SKM-1 treated with dmso at 0.1 percent for 144 hours (cell line): ENCODE measurements around the gene LARGE2.

Experiments
- DNase-seq: peaks from one replicate; lab custom pipeline; 2025; ENCODE audit not compliant: unreplicated experiment; lab: John Stamatoyannopoulos, UW

The LARGE2 gene

DNA sequence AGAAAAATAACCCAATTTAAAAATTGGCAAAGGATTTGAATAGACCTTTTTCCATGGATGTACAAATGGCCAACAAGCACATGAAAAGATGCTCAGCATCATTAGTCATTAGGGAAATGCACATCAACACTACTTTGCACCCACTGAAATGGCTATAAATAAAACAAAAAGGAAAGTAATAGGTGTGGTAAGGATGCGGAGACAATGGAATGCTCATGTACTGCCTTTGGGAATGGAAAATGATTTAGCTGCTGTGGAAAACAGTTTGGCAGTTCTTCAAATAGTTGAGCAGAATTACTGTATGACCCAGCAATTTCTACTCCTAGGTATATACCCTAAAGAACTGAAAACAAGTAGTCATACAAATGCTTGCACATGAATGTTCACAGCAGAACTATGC is 37.4 kb downstream of the LARGE2 start:
- no peak for DNase-seq

DNA sequence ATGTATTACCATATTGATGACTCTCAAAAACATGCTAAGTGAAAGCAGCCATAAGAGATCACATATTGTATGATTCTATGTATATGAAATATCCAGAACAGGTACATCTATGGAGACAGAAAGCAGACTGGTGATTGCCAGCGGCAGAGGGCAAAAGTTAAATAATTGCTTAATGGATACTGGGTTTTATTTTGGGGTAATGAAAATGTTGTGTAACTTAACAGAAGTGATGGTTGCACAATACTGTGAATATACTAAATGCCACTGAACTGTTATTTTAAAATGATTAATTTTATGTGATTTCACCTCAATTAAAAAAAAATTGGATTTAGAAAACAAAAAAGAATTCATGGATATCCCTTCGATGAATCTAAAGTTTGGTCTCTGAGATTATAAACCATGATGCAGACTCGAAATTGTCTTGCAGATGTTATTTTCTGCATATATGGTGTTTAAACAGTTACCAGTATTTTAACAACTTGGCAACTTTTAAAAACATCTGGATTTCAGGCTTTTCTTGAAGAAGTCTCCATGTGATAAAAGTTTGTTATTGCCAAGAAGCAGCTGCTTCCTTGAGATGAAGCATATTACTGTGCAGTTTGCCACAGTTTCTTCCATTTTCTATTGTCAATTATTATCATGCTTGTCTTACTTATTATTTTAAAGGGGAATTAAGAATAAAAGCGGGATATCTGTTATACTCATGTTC is 38.1 kb downstream of the LARGE2 start:
- no peak for DNase-seq

DNA sequence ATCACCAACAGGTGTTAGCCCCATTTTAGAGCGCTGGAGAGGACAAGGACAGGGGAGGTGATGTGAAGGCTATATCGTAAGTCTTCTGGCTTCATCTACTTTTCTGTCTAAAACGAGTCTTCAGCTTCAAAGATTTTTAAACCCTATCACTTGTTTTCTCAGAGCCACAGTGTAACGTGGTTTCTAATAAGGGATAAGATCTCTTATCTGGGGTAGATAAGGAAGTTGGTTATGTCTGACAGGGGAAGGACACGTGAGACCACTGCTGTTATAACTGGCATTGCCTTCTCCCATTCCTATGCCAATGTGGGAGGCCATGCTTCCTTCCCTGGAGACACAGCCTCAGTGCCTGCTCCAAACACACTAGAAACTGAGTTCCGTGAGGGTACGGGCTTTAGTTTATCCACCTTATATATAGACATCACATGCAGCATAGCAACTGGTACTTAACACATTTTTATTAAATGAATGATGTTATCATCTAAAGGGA is 39.3 kb downstream of the LARGE2 start:
- no peak for DNase-seq

DNA sequence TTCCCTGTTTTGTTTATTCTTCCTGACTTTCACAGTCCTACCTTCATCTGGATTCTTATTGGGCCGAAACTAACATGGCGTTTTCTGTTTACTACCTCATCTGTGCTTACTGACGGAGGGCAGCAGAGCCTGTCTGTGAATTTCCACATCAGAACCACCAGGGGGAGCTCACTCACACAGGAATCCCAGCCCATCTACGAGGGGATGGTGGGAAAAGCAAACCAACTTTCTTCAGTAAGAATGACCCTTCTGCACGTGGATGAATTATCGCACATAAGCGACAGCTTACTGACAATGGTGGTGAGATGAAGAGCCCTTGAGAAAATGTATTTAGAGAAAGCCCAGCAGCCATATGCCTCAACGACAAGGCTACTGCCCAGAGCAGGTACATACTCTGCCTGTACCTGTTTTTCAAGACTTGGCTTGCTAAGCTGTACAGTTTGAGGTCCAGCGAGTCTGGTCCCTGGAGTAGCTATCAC is 42.5 kb downstream of the LARGE2 start:
- peak; percentile 40 for DNase-seq

DNA sequence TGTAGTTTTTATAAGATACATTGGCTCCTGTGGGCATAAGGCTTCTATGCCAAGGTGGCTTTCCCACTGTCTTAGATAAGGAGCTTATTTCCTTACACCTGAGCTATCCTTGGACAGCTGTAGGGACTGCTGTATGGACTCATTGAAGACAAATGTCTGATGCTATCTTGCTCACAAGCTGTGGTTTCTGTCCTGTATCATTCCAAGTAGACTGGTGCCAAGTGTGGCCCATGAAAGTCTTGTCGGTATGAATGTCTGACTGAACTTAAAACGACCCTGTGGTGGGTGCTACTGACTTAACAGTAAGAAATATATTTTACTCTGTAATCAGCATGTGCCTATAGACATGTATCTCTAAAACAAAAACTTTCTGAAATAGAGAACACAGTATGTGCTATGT is 45.0 kb downstream of the LARGE2 start:
- no peak for DNase-seq

DNA sequence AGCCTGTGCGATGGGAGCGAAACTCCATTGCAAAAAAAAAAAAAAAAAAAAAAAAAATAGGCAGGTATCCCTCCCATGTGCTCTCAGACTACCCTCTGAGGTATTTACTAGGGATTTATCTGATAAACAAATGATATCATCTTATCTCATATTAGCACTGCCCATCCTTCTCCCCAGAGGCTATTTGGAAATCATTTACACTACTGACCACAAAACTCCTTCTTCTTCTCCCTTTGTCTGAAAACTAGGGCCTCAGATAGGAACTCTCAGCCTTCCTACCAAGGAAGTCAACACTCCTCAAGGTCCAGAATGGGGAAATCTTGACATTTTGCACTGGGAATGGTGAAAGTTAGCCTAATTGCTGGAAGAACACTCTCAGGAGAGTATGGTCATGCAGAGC is 46.4 kb downstream of the LARGE2 start:
- no peak for DNase-seq

DNA sequence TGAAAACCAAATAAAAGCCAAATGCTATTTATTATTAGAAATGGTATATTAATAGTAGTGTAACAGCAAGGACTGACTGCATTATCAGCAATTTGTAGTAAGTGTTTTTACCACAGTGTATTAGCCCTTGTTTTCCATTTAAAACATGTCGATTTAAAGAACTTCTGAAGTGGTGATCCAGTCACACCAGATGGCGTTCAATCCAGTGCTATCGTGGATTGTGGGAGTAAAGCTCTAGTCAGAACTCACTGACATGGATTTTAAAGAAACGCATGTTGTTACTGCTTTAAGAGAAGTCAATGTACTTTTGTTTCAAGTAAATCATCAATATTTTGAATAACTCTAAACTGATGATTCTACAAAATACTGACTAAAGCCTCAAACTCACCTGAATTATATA is 51.1 kb downstream of the LARGE2 start:
- DNase-seq, result no peak

DNA sequence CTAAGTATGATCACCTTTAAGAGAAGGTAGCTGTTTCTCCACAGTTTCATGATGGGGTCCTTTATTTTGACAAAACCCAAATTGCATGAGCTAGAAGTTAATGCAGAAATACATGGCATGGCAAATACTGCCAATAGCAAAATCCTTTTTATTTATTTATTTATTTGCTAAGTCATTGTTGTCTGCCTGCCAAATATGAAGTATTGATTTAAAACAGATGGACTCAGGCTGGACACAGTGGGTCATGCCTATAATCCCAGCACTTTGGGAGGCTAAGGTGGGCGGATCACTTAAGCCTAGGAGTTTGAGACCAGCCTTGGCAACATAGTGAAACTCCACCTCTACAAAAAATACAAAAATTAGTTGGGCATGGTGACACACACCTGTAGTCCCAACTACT is 52.4 kb downstream of the LARGE2 start:
- DNase-seq, result no peak
